ENCODE data around the gene MYLIP. TPM values are rescaled to one million over a fixed set of nuclear protein-coding genes. Genes with fewer than 3 reads are reported as not detected.

Gene MYLIP
- total and polyA plus RNA-seq, 2 of the 13 experiments (the other 11 are each of a cell fraction or from before 2014, with no cell fraction given) = 3.4 to 10.8 TPM

GRCh38 chr6:16181439-16182297 lies 52.8 kb downstream of the MYLIP start (continued):
- TF ChIP-seq ZNF142 (CRISPR knock-in tag; IDR thresholded peaks at IDR 0.05) = no peak

DNA sequence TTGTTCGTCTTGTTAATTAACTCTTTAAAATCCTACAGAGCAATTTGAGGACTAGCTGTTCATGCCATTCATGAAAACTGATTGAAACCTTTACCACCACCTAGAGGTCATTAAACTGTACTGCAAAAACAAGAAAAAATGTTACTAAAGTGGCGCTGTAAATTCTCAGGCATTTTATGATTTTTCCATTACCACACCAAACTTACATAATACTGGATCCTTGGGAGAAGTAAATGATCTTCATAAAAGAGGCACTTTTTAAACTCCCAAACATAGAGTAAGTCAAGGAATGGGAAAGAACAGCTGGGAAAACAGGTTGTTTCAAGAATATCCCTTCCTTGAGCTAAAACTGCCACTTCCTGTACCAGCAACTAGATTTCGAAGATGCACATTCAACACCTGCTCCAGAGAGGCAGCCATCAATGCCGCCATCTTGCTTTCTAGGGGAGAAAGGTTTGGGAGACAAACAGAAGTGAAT lies 54.3 kb downstream of the MYLIP start:
- no peak overlapping the region for H2AFZ ChIP-seq (ENCODE audit: low read length)
- H3K4me1 ChIP-seq (ENCODE audit: insufficient read depth, low read length) = peaks cover 19% of the 10 kb centered on the region
- DNase-seq (ENCODE audit: low spot score) (peak; percentile 48), ATAC-seq (no peak), FAIRE-seq (peak; percentile 83)
- no peak overlapping the region for H3K9ac ChIP-seq (ENCODE audit: insufficient read depth, low read depth, low read length)
- H3K79me2 ChIP-seq (ENCODE audit: insufficient read depth, low read length) = no peaks in the 10 kb centered on the region
- in situ Hi-C loops (cut with HindIII; ENCODE audit: extremely low pct_ligation_motif_present, low pct_unique_long_range_greater_than_20kb) = no loop called here
- ChIA-PET CTCF (ENCODE audit: low intra/inter-chr PET ratio, low total read pairs) (interaction anchor here (1.2 to 3.0 kb wide), 3 partner anchors 290 to 492 kb away, joined by 4 to 53 read pairs (median 9); no protein-coding TSS in a partner anchor), POLR2A (interaction anchor here (2.9 kb wide), 1 partner anchor 53 kb away, joined by 6 read pairs; no protein-coding TSS in a partner anchor)
- H3K9me3 ChIP-seq (ENCODE audit: low read length) = no peaks in the 10 kb centered on the region
- H3K4me3 ChIP-seq (replicated peaks in 1 of 3; ENCODE audit: insufficient read depth in 1 of 3, low read depth in 2 of 3, low read length in 3 of 3) = no peak overlapping the region
- no TSS peak for BruUV-seq (replicated peaks)
- H3K36me3 ChIP-seq (replicated peaks in 1 of 2; ENCODE audit: control insufficient read depth in 1 of 2, insufficient read depth in 2 of 2, low read length in 2 of 2) = no peaks in the 10 kb centered on the region
- no peak overlapping the region for H3K4me2 ChIP-seq (ENCODE audit: low read depth, low read length)
- no peaks in the 10 kb centered on the region for H4K20me1 ChIP-seq (ENCODE audit: insufficient read depth, low read length)
- intact Hi-C loops (cut with micrococcal nuclease; ENCODE audit: unreplicated experiment) = loop anchor here (1.0 kb wide), 1 partner anchor 290 kb away; no protein-coding TSS in a partner anchor
- no peak overlapping the region for H3K27ac ChIP-seq (ENCODE audit: extremely low read length, insufficient read depth, low read length)
- WGBS (ENCODE audit: low lambda C conversion rate) = 13% methylated on average over 4 of the region's 4 CpGs
- H3K27me3 ChIP-seq (ENCODE audit: control insufficient read depth in 1 of 2, insufficient read depth in 2 of 2, low read length in 2 of 2) = no peaks in the 10 kb centered on the region; a peak in 1 of 5 replicates
- TF ChIP-seq SRSF1 (optimal IDR thresholded peaks at IDR 0.05; ENCODE audit: low read depth, low read length) (no peak), SMC3 (IDR thresholded peaks at IDR 0.05; ENCODE audit: low read length) (peak; percentile 47; the same call in 1 of the 2 replicates), TEF (CRISPR knock-in tag; IDR thresholded peaks at IDR 0.05) (0 out of 2 replicates have a peak, but pooled peaks have one; percentile 59), BORCS8-MEF2B (CRISPR knock-in tag; IDR thresholded peaks at IDR 0.05) (no peak)
- TF ChIP-seq, protein P1, sequence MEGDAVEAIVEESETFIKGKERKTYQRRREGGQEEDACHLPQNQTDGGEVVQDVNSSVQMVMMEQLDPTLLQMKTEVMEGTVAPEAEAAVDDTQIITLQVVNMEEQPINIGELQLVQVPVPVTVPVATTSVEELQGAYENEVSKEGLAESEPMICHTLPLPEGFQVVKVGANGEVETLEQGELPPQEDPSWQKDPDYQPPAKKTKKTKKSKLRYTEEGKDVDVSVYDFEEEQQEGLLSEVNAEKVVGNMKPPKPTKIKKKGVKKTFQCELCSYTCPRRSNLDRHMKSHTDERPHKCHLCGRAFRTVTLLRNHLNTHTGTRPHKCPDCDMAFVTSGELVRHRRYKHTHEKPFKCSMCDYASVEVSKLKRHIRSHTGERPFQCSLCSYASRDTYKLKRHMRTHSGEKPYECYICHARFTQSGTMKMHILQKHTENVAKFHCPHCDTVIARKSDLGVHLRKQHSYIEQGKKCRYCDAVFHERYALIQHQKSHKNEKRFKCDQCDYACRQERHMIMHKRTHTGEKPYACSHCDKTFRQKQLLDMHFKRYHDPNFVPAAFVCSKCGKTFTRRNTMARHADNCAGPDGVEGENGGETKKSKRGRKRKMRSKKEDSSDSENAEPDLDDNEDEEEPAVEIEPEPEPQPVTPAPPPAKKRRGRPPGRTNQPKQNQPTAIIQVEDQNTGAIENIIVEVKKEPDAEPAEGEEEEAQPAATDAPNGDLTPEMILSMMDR (CRISPR knock-in tag; IDR thresholded peaks at IDR 0.05) = peak; percentile 65
